ENCODE measurements around the gene SHISAL1.

Gene SHISAL1

GRCh38 chr22:44351685-44352377, 39.1 kb upstream of the SHISAL1 start:
- TF ChIP-seq GATA2 (IDR thresholded peaks at IDR 0.05; ENCODE audit: low read depth, low read length): no peak
- no peak for TF ChIP-seq GATA3 (IDR thresholded peaks at IDR 0.05; ENCODE audit: low read depth, low read length)

- no peak for TF ChIP-seq GATA2 (IDR thresholded peaks at IDR 0.05; ENCODE audit: low read depth, low read length)
- no peak for TF ChIP-seq GATA3 (IDR thresholded peaks at IDR 0.05; ENCODE audit: low read depth, low read length)
Observed at GRCh38 chr22:44351037-44351436, 38.3 kb upstream of the SHISAL1 start.

GRCh38 chr22:44349594-44349993, 36.8 kb upstream of the SHISAL1 start:
- no peak for TF ChIP-seq GATA3 (IDR thresholded peaks at IDR 0.05; ENCODE audit: low read depth, low read length)
- TF ChIP-seq GATA2 (IDR thresholded peaks at IDR 0.05; ENCODE audit: low read depth, low read length): no peak

- TF ChIP-seq GATA2 (IDR thresholded peaks at IDR 0.05; ENCODE audit: low read depth, low read length) (no peak), GATA3 (IDR thresholded peaks at IDR 0.05; ENCODE audit: low read depth, low read length) (no peak)
Observed at GRCh38 chr22:44348971-44349560, 36.3 kb upstream of the SHISAL1 start.

- TF ChIP-seq GATA3 (IDR thresholded peaks at IDR 0.05; ENCODE audit: low read depth, low read length) (no peak), GATA2 (IDR thresholded peaks at IDR 0.05; ENCODE audit: low read depth, low read length) (no peak)
Observed at GRCh38 chr22:44347549-44347948, 34.8 kb upstream of the SHISAL1 start.

- no peak for TF ChIP-seq GATA2 (IDR thresholded peaks at IDR 0.05; ENCODE audit: low read depth, low read length)
- TF ChIP-seq GATA3 (IDR thresholded peaks at IDR 0.05; ENCODE audit: low read depth, low read length): no peak
Observed at GRCh38 chr22:44347080-44347479, 34.3 kb upstream of the SHISAL1 start.

- TF ChIP-seq GATA2 (IDR thresholded peaks at IDR 0.05; ENCODE audit: low read depth, low read length) (peak; percentile 75), GATA3 (IDR thresholded peaks at IDR 0.05; ENCODE audit: low read depth, low read length) (no peak)
Observed at GRCh38 chr22:44345872-44346271, 33.1 kb upstream of the SHISAL1 start.

GRCh38 chr22:44344407-44344806, 31.7 kb upstream of the SHISAL1 start:
- TF ChIP-seq GATA2 (IDR thresholded peaks at IDR 0.05; ENCODE audit: low read depth, low read length): no peak

GRCh38 chr22:44342347-44342956, 29.7 kb upstream of the SHISAL1 start:
- no peak for TF ChIP-seq GATA3 (IDR thresholded peaks at IDR 0.05; ENCODE audit: low read depth, low read length)
- TF ChIP-seq GATA2 (IDR thresholded peaks at IDR 0.05; ENCODE audit: low read depth, low read length): no peak

GRCh38 chr22:44341431-44342346, 28.9 kb upstream of the SHISAL1 start:
- no peak for TF ChIP-seq GATA3 (IDR thresholded peaks at IDR 0.05; ENCODE audit: low read depth, low read length)
- no peak for TF ChIP-seq GATA2 (IDR thresholded peaks at IDR 0.05; ENCODE audit: low read depth, low read length)

GRCh38 chr22:44340271-44341239, 27.8 kb upstream of the SHISAL1 start:
- TF ChIP-seq GATA3 (IDR thresholded peaks at IDR 0.05; ENCODE audit: low read depth, low read length) (no peak), GATA2 (IDR thresholded peaks at IDR 0.05; ENCODE audit: low read depth, low read length) (no peak)

- TF ChIP-seq GATA2 (IDR thresholded peaks at IDR 0.05; ENCODE audit: low read depth, low read length) (no peak), GATA3 (IDR thresholded peaks at IDR 0.05; ENCODE audit: low read depth, low read length) (no peak)
Observed at GRCh38 chr22:44338906-44339305, 26.2 kb upstream of the SHISAL1 start.

- no peak for TF ChIP-seq GATA3 (IDR thresholded peaks at IDR 0.05; ENCODE audit: low read depth, low read length)
- TF ChIP-seq GATA2 (IDR thresholded peaks at IDR 0.05; ENCODE audit: low read depth, low read length): no peak
Observed at GRCh38 chr22:44338177-44338810, 25.5 kb upstream of the SHISAL1 start.

All from SH-SY5Y (cell line).